Activated B cell treated with CpG ODN at 0.5 μM for 24 hours (primary cell): ENCODE results near the gene MYOZ2. TPM values are rescaled to one million over a fixed set of nuclear protein-coding genes. Genes with fewer than 3 reads are reported as not detected.
A peak's percentile ranks its signal among the peaks of the same experiment; 100 is the strongest.

Source experiments
- ATAC-seq: fragments of 200-7000 bp; cut with Tn5 transposase; one replicate; pipeline ENCODE4 v1.10.0; 2021; ENCODE audit warnings: low read depth, mild to moderate bottlenecking, moderate library complexity
- CTCF ChIA-PET: fragments of 350-600 bp; sonication (Branson Sonifier 250); formaldehyde crosslinking; loops from one replicate; lab custom pipeline; 2021; ENCODE audit warnings: antibody characterized with exemption; lab: Charles Lee
- POLR2A ChIA-PET: fragments of 350-600 bp; sonication (Branson Sonifier 250); formaldehyde crosslinking; loops from one replicate; lab custom pipeline; 2021; ENCODE audit warnings: antibody characterized with exemption; lab: Charles Lee
- DNase-seq: peaks from one replicate; pipeline ENCODE4 v3.0.0; 2022
- H3K27ac Mint-ChIP-seq: one replicate; pipeline ENCODE4 v1.8.0; 2020; ENCODE audit warnings: mixed read lengths
- H3K27me3 Mint-ChIP-seq: one replicate; pipeline ENCODE4 v1.8.0; 2021; ENCODE audit warnings: mixed read lengths
- H3K36me3 Mint-ChIP-seq: one replicate; pipeline ENCODE4 v1.8.0; 2021; ENCODE audit warnings: low read depth, mixed read lengths
- H3K4me1 Mint-ChIP-seq: one replicate; pipeline ENCODE4 v1.8.0; 2021; ENCODE audit warnings: mixed read lengths
- H3K4me3 Mint-ChIP-seq: one replicate; pipeline ENCODE4 v1.8.0; 2020; ENCODE audit warnings: mild to moderate bottlenecking, mixed read lengths
- H3K9me3 Mint-ChIP-seq: one replicate; pipeline ENCODE4 v1.8.0; 2020; ENCODE audit warnings: mixed read lengths
- CTCF ChIP-seq: fragments of 200-600 bp; IDR thresholded peaks from one replicate; pipeline ENCODE4 v1.8.0; 2022; ENCODE audit warnings: antibody characterized with exemption, mild to moderate bottlenecking
- intact Hi-C: fragments of 100-400 bp; cut with micrococcal nuclease; formaldehyde crosslinking; loops from one replicate; pipeline ENCODE4 v1.15.1; 2024
- total RNA-seq: library from RNA; stranded (reverse); gene quantifications from 2 replicates; pipeline ENCODE4 v1.2.3, GENCODE V29; 2022

The MYOZ2 gene
- total RNA-seq, 1 donor from 2014 or later, result not detected

- ChIA-PET CTCF (no interaction called here), POLR2A (interaction anchor here (0.6 to 3.1 kb wide), 12 partner anchors 10 to 377 kb away, joined by 3 to 44 read pairs (median 6); a partner anchor contains a TSS)
- TF ChIP-seq CTCF, result no peak
- DNase-seq, result no peak
- intact Hi-C loops, result loop anchor here (1.0 to 5.0 kb wide), 12 partner anchors 26 to 934 kb away; partner anchors contain the start of genes MAD2L1, METTL14, PDE5A and SEC24D
- Mint-ChIP-seq H3K4me3 (peak overlapping the region; percentile 90), H3K9me3 (no peaks in the 10 kb centered on the region), H3K27ac (peak overlapping the region; percentile 94), H3K36me3 (peaks cover 13% of the 10 kb centered on the region), H3K4me1 (peaks cover 58% of the 10 kb centered on the region), H3K27me3 (no peaks in the 10 kb centered on the region)
- ATAC-seq, result peak; percentile 6
Measured at GRCh38 chr4:119211867-119212233, 76.2 kb downstream of the MYOZ2 start.

DNA sequence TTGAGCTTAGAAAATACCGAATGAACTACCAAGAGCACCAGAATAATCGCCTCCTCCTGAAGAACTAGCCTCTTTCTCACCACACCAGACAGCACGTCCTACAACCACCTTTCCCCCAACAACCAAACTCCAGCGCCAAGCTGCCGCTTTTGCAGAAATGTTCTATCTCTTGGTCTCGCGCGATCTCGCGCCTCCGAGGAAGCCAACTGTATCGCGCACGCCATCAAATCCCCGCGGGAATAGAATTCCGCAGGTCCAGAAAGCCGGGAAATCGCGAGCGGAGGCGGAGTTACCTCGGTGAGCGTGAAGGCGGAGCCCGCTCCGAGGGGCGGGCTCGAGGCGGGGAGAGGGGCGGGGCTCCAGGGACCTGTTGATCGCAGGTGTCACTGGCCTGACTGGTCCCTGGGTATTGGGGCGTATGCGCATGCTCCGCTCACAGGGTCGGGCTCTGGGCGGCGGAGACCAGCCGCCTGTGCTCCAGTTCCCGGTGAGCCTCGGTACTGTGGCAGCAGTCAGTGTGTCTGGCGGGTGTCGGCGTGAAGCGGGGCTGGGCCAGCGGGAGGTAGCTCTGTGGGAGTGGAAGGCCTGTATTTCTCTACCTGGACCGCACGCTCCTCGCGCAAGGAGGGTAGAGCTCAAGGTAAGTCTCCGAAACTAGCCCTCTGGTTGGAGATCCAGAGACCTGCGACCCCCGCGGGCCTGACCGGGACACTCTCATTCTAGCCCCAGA, 76.8 kb downstream of the MYOZ2 start, which contains the start of gene USP53:
Gene USP53 (plus strand): TSS at position 480 of the 730 bp plus-strand sequence. CDS start 27,047 bp downstream, outside the sequence.
- ATAC-seq (peak; percentile 92), DNase-seq (peak; percentile 95)
- H3K36me3 Mint-ChIP-seq, result peaks cover 18% of the 10 kb centered on the region
- H3K27me3 Mint-ChIP-seq, result no peaks in the 10 kb centered on the region
- H3K9me3 Mint-ChIP-seq, result no peaks in the 10 kb centered on the region
- TF ChIP-seq CTCF, result no peak
- H3K27ac Mint-ChIP-seq, result peak within 1 kb of the TSS; percentile 94
- ChIA-PET POLR2A (interaction anchor here (0.6 to 3.1 kb wide), 17 partner anchors 8 to 527 kb away, joined by 3 to 44 read pairs (median 4); partner anchors contain the start of genes METTL14 and SEC24D), CTCF (interaction anchor here (0.8 to 1.1 kb wide), 3 partner anchors 88 to 231 kb away, joined by 3 to 4 read pairs (median 3); a partner anchor contains a TSS)
- intact Hi-C loops, result loop anchor here (1.0 to 5.0 kb wide), 12 partner anchors 26 to 934 kb away; partner anchors contain the start of genes MAD2L1, METTL14, PDE5A and SEC24D
- H3K4me1 Mint-ChIP-seq, result peaks cover 56% of the 10 kb centered on the region
- H3K4me3 Mint-ChIP-seq, result peak within 1 kb of the TSS; percentile 90

DNA sequence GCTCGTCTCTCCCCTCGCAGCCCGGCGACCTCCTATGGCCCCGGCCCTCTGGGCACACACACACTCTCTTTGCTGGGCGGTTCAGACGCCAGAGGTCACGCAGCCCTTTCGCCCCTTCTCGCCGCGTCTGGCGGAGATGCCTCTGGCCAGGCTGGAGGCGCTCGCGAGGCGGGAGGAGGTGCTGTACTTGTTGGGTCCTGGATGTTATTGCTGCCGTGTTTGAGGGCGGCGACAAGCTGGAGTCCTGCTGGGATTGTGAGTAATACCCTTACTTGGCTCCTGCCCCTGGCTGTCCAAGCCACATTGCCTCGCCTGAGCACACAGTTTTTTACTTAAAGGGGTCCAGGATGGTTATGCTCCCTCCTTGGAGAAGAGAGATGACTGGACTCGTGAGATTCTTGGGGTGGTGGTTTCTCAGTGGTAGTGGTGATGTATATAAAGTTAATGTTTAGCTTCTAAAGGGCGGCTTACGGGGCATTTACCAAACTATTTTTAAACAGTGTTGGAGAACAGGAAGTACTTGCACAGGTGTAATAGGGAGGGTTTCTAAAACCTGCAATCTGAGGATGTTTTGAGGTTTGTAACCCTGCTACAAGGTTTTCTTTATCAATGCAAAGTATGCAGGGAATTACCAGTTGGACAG, 77.5 kb downstream of the MYOZ2 start:
- Mint-ChIP-seq H3K36me3 (peaks cover 25% of the 10 kb centered on the region), H3K4me1 (peaks cover 58% of the 10 kb centered on the region), H3K4me3 (peak overlapping the region; percentile 90), H3K27me3 (no peaks in the 10 kb centered on the region), H3K9me3 (no peaks in the 10 kb centered on the region), H3K27ac (peak overlapping the region; percentile 94)
- no peak for TF ChIP-seq CTCF
- peak; percentile 67 for DNase-seq
- intact Hi-C loops, result loop anchor here (1.0 to 5.0 kb wide), 12 partner anchors 25 to 935 kb away; partner anchors contain the start of genes MAD2L1, METTL14, PDE5A and SEC24D
- peak; percentile 29 for ATAC-seq
- ChIA-PET CTCF (interaction anchor here (0.8 to 1.1 kb wide), 3 partner anchors 87 to 231 kb away, joined by 3 to 4 read pairs (median 3); a partner anchor contains a TSS), POLR2A (interaction anchor here (0.6 to 3.1 kb wide), 15 partner anchors 9 to 528 kb away, joined by 3 to 44 read pairs (median 4); partner anchors contain the start of genes METTL14 and SEC24D)

DNA sequence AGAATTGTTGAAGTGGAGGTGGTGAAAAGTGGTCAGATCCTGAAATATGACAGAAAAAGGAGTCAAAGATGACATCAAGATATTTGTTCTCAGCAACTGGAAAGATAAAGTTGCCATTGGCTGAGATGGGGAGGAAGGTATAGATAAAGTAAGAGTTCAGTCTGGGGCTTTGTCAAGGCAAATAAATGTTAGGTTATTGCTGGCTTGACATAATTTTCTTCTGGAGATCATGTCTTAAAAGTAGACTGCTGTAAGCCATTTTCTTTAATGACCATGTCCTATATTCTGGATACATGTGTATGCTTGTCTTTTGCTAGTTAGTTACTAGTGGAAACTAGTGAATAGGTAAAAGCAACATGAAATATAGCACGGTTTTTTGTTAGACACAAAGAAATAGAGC, 82.5 kb downstream of the MYOZ2 start:
- no peak for ATAC-seq
- no peak for TF ChIP-seq CTCF
- intact Hi-C loops, result loop anchor here (2.0 kb wide), 1 partner anchor 15 kb away; no protein-coding TSS in a partner anchor
- Mint-ChIP-seq H3K9me3 (peaks cover 3% of the 10 kb centered on the region), H3K36me3 (peaks cover 40% of the 10 kb centered on the region), H3K4me1 (peaks cover 29% of the 10 kb centered on the region), H3K4me3 (no peak overlapping the region), H3K27ac (no peak overlapping the region), H3K27me3 (no peaks in the 10 kb centered on the region)
- no peak for DNase-seq
- CTCF ChIA-PET, result no interaction called here
- POLR2A ChIA-PET, result no interaction called here
